ENCODE measurements around the gene PDZK1. TPM values are rescaled to one million over a fixed set of nuclear protein-coding genes. Genes with fewer than 3 reads are reported as not detected.
"Not testable (repeated sequence)": the region's sequence is repeated elsewhere in the genome, so short reads cannot be mapped to it uniquely, and the experiment has no call there.

The PDZK1 gene
- total and polyA plus RNA-seq, 12 donors = 0.17 to 2.0 (median 0.44) TPM; not detected in 7

DNA sequence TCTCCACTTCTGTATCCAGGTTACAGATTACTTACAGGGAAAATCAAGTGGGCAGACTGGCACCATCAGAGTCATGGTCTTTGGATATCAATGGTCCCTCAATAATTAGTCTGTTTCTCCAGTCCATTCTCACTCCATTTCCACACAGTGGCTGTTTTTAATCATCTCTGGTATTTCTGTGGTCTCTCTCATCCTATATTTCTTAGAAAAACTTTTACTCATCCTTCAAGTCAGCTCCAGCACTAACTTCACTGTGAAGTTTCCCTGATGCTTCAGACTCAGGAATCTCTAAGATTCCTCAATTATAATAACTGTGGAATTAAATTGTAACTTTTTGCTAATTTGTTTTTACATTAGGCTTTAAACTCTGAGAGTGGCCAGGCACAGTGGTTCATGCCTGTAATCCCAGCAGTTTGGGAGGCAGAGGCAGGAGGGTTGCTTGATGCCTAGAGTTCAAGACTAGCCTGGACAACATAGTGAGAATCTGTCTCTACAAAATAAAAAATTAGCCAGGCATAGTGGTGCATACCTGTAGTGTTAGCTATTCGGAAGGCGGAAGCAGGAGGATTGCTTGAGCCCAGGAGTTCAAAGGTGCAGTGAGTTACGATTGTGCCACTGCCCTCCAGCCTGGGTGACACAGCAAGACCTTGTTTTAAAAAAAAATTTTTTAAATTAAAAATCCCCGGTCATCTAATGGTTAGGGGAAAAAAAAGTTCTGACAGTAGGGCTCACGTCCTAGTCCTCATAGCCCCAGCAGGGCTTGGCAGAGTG is 22.7 kb upstream of the PDZK1 start:
- Histone ChIP-seq H3K27me3 (no peaks in the 10 kb centered on the region), H3K36me3 (peaks cover 0 to 6% (median 0%) of the 10 kb centered on the region in 9 donors), H3K4me3 (no peak overlapping the region), H3K27ac (no peak overlapping the region), H3K4me1 (no peaks in the 10 kb centered on the region), H3K9me3 (peaks cover 0 to 3% (median 0%) of the 10 kb centered on the region in 11 donors)
- WGBS, 2 donors = 94 to 96% methylated on average over 5 of the region's 5 CpGs
- intact Hi-C loops (cut with DNase I) = no loop called here
- TF ChIP-seq, protein P1, sequence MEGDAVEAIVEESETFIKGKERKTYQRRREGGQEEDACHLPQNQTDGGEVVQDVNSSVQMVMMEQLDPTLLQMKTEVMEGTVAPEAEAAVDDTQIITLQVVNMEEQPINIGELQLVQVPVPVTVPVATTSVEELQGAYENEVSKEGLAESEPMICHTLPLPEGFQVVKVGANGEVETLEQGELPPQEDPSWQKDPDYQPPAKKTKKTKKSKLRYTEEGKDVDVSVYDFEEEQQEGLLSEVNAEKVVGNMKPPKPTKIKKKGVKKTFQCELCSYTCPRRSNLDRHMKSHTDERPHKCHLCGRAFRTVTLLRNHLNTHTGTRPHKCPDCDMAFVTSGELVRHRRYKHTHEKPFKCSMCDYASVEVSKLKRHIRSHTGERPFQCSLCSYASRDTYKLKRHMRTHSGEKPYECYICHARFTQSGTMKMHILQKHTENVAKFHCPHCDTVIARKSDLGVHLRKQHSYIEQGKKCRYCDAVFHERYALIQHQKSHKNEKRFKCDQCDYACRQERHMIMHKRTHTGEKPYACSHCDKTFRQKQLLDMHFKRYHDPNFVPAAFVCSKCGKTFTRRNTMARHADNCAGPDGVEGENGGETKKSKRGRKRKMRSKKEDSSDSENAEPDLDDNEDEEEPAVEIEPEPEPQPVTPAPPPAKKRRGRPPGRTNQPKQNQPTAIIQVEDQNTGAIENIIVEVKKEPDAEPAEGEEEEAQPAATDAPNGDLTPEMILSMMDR (IDR thresholded peaks at IDR 0.05) = no peak
- ATAC-seq (no peak), DNase-seq (no peak)

DNA sequence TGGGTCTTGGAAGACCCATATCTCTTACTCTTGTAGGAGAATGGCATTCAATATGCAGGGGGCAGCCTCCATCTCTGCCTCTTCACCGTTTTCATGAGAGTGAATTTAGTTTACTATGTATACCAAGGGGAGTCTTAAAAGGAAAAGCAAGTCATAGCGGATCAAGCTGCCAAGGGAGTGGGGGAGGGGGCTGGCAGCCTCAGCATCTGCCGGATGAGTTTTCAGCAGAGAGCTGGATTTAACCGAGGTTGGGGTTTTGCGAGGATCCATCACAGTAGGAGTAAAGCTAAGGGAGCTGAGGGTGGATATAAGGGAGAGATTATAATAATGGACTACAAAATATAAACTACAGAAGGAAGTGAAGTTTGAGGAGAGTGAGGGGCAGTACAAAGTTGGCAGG is 22.0 kb upstream of the PDZK1 start:
- no peak overlapping the region for H3K27ac ChIP-seq
- ATAC-seq (no peak), DNase-seq (no peak)
- no peaks in the 10 kb centered on the region for H3K27me3 ChIP-seq
- no peaks in the 10 kb centered on the region for H3K4me1 ChIP-seq
- H3K9me3 ChIP-seq = peaks cover 0 to 3% (median 0%) of the 10 kb centered on the region in 11 donors
- intact Hi-C loops (cut with DNase I) = no loop called here
- H3K4me3 ChIP-seq = no peak overlapping the region
- TF ChIP-seq, protein P1 (IDR thresholded peaks at IDR 0.05) = no peak
- WGBS, 2 donors = 65 to 67% methylated on average over 5 of the region's 5 CpGs
- H3K36me3 ChIP-seq = peaks cover 0 to 6% (median 0%) of the 10 kb centered on the region in 9 donors

DNA sequence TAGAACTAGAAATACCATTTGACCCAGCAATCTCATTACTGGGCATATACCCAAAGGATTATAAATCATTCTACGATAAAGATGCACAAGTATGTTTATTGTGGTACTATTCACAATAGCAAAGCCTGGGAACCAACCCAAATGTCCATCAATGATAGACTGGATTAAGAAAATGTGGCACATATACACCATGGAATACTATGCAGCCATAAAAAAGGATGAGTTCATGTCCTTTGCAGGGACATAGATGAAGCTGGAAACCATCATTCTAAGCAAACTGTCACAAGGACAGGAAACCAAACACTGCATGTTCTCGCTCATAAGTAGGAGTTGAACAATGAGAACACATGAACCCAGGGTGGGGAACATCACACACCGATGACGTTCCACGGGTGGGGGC is 19.0 kb upstream of the PDZK1 start:
- intact Hi-C loops (cut with DNase I); ATAC-seq: not testable (repeated sequence)
- WGBS, 2 donors = 97 to 98% methylated on average over 5 of the region's 5 CpGs

DNA sequence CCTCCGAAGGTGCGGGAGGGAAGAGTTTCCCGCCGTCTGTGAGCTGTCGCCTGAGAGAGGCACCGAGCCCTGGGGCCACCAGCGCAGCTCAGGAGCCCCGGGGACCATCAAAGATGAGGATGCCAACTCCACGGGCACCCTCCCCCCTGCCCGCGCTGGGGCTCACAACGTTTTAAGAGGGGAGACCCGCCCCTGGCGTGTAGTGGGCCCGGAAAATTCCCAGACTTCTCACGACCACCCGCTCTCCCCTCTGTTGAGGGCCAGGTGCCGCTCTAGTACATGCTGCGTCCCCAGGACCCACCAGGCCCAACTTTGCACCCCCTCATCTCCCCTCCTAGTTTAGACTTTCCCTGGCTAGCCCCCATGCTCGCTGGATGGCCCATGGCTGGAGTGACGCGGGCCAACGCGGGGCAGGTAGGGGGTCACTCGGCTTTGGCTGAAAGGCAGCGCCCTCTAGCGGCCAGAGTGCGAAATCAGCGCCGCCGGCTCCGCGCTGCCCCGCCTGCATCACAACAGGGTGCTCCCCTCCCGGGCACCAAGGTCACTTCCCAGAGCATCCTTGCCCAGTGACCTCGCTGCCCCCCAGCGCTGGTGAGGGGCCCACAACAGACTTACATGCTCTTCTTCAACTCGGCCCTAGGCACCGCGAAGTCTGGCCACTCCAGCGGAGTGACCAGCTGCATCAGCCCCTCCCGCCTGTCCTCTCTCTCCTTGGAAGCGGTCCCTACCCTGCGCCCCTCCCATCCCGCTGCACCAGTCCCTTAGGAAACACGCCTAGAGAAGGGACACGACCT is 13.9 kb upstream of the PDZK1 start:
- peak overlapping the region in 8 of 10 donors; percentile 17 to 51 (median 40) for H3K4me3 ChIP-seq
- no peak overlapping the region for H3K27ac ChIP-seq
- TF ChIP-seq, protein P1 (IDR thresholded peaks at IDR 0.05) = peak; percentile 87 to 98 (median 95)
- H3K4me1 ChIP-seq = peaks cover 0 to 14% (median 10%) of the 10 kb centered on the region in 9 donors
- H3K36me3 ChIP-seq = no peaks in the 10 kb centered on the region
- DNase-seq = peak; percentile 61 to 74
- ATAC-seq = peak; percentile 87 to 97 (median 94)
- WGBS, 2 donors = 7 to 11% methylated on average over 46 to 47 of the region's 47 CpGs
- intact Hi-C loops (cut with DNase I) = no loop called here
- no peaks in the 10 kb centered on the region for H3K9me3 ChIP-seq
- peaks cover 0 to 9% (median 0%) of the 10 kb centered on the region in 7 donors for H3K27me3 ChIP-seq

More for the DNA sequence above, 19.0 kb upstream of the PDZK1 start:
- not testable (repeated sequence) for H3K4me3 ChIP-seq, H3K36me3 ChIP-seq, H3K27me3 ChIP-seq, H3K9me3 ChIP-seq, DNase-seq, H3K4me1 ChIP-seq, H3K27ac ChIP-seq

Data from heart right ventricle (tissue), 16 donors.